HEK293 (cell line): Measurements from ENCODE around the gene RPS14.

Source experiments
- BCL11A ChIP-seq: fragments of 450-650 bp; formaldehyde crosslinking; IDR thresholded peaks from 2 replicates; pipeline ENCODE4 v1.5.1; 2016; ENCODE audit warnings: low read depth, missing biosample characterization, missing genetic modification characterization
- BCL11B ChIP-seq: fragments of 450-650 bp; formaldehyde crosslinking; IDR thresholded peaks from 2 replicates; pipeline ENCODE4 v1.5.1; 2016; ENCODE audit warnings: low read depth, missing biosample characterization, missing genetic modification characterization
- GFI1B ChIP-seq: fragments of 450-650 bp; formaldehyde crosslinking; IDR thresholded peaks from 2 replicates; pipeline ENCODE4 v1.5.1; 2016; ENCODE audit warnings: missing biosample characterization, missing genetic modification characterization
- IKZF3 ChIP-seq: fragments of 450-650 bp; IDR thresholded peaks from 2 replicates; pipeline ENCODE4 v1.5.0; 2018; ENCODE audit warnings: missing biosample characterization, mild to moderate bottlenecking, missing genetic modification characterization, moderate library complexity
- KLF7 ChIP-seq: fragments of 450-650 bp; formaldehyde crosslinking; IDR thresholded peaks from 2 replicates; pipeline ENCODE4 v1.5.1; 2016; ENCODE audit warnings: missing biosample characterization, missing genetic modification characterization, borderline replicate concordance
- MZF1 ChIP-seq: fragments of 450-650 bp; formaldehyde crosslinking; IDR thresholded peaks from 2 replicates; pipeline ENCODE4 v1.5.1; 2017; ENCODE audit warnings: missing biosample characterization, missing genetic modification characterization, borderline replicate concordance
- YY2 ChIP-seq: fragments of 450-650 bp; formaldehyde crosslinking; IDR thresholded peaks from 2 replicates; pipeline ENCODE4 v1.5.1; 2016; ENCODE audit warnings: missing biosample characterization, missing genetic modification characterization
- ZBTB1 ChIP-seq: fragments of 450-650 bp; formaldehyde crosslinking; IDR thresholded peaks from 2 replicates; pipeline ENCODE4 v1.5.1; 2016; ENCODE audit warnings: missing biosample characterization, missing genetic modification characterization
- ZBTB21 ChIP-seq: fragments of 450-650 bp; formaldehyde crosslinking; IDR thresholded peaks from 2 replicates; pipeline ENCODE4 v1.5.1; 2017; ENCODE audit warnings: missing biosample characterization, missing genetic modification characterization
- ZBTB7A ChIP-seq: fragments of 450-650 bp; formaldehyde crosslinking; IDR thresholded peaks from 2 replicates; pipeline ENCODE4 v1.5.1; 2016; ENCODE audit warnings: low read depth, missing biosample characterization, missing genetic modification characterization
- ZNF121 ChIP-seq: fragments of 450-650 bp; formaldehyde crosslinking; IDR thresholded peaks from 2 replicates; pipeline ENCODE4 v1.5.1; 2016; ENCODE audit warnings: missing biosample characterization, missing genetic modification characterization
- ZNF133 ChIP-seq: fragments of 450-650 bp; formaldehyde crosslinking; IDR thresholded peaks from 2 replicates; pipeline ENCODE4 v1.5.1; 2016; ENCODE audit warnings: missing biosample characterization, missing genetic modification characterization
- ZNF157 ChIP-seq: fragments of 450-650 bp; formaldehyde crosslinking; IDR thresholded peaks from 2 replicates; pipeline ENCODE4 v1.5.1; 2016; ENCODE audit warnings: missing biosample characterization, missing genetic modification characterization
- ZNF16 ChIP-seq: fragments of 450-650 bp; formaldehyde crosslinking; IDR thresholded peaks from 2 replicates; pipeline ENCODE4 v1.5.1; 2016; ENCODE audit warnings: low read depth, missing biosample characterization, missing genetic modification characterization
- ZNF175 ChIP-seq: fragments of 450-650 bp; formaldehyde crosslinking; IDR thresholded peaks from 2 replicates; pipeline ENCODE4 v1.5.1; 2016; ENCODE audit warnings: missing biosample characterization, missing genetic modification characterization
- ZNF223 ChIP-seq: fragments of 450-650 bp; formaldehyde crosslinking; IDR thresholded peaks from 2 replicates; pipeline ENCODE4 v1.5.1; 2016; ENCODE audit warnings: missing biosample characterization, missing genetic modification characterization
- ZNF324 ChIP-seq: fragments of 450-650 bp; formaldehyde crosslinking; IDR thresholded peaks from 2 replicates; pipeline ENCODE4 v1.5.1; 2016; ENCODE audit warnings: missing biosample characterization, missing genetic modification characterization
- ZNF335 ChIP-seq: fragments of 450-650 bp; formaldehyde crosslinking; conservative IDR thresholded peaks from 2 replicates; pipeline ENCODE4 v1.5.1; 2016; ENCODE audit warnings: missing biosample characterization, missing genetic modification characterization
- ZNF404 ChIP-seq: fragments of 450-650 bp; formaldehyde crosslinking; IDR thresholded peaks from 2 replicates; pipeline ENCODE4 v1.5.1; 2017; ENCODE audit warnings: missing biosample characterization, missing genetic modification characterization
- ZNF423 ChIP-seq: fragments of 450-650 bp; formaldehyde crosslinking; IDR thresholded peaks from 2 replicates; pipeline ENCODE4 v1.5.1; 2016; ENCODE audit warnings: missing biosample characterization, missing genetic modification characterization
- ZNF473 ChIP-seq: fragments of 450-650 bp; formaldehyde crosslinking; IDR thresholded peaks from 2 replicates; pipeline ENCODE4 v1.5.1; 2017; ENCODE audit warnings: missing biosample characterization, missing genetic modification characterization
- ZNF585B ChIP-seq: fragments of 450-650 bp; formaldehyde crosslinking; IDR thresholded peaks from 2 replicates; pipeline ENCODE4 v1.5.1; 2016; ENCODE audit warnings: missing biosample characterization, missing genetic modification characterization
- ZNF621 ChIP-seq: fragments of 450-650 bp; formaldehyde crosslinking; IDR thresholded peaks from 2 replicates; pipeline ENCODE4 v1.5.1; 2017; ENCODE audit warnings: missing biosample characterization, missing genetic modification characterization
- ZNF658 ChIP-seq: fragments of 450-650 bp; formaldehyde crosslinking; IDR thresholded peaks from 2 replicates; pipeline ENCODE4; 2016; ENCODE audit warnings: missing biosample characterization, missing genetic modification characterization
- ZNF747 ChIP-seq: fragments of 450-650 bp; formaldehyde crosslinking; IDR thresholded peaks from 2 replicates; pipeline ENCODE4 v1.5.1; 2016; ENCODE audit warnings: missing biosample characterization, missing genetic modification characterization
- ZNF768 ChIP-seq: fragments of 450-650 bp; formaldehyde crosslinking; IDR thresholded peaks from 2 replicates; pipeline ENCODE4 v1.5.1; 2018; ENCODE audit warnings: missing biosample characterization, mild to moderate bottlenecking, missing genetic modification characterization
- ZSCAN16 ChIP-seq: fragments of 450-650 bp; formaldehyde crosslinking; IDR thresholded peaks from 2 replicates; pipeline ENCODE4 v1.5.1; 2016; ENCODE audit warnings: missing biosample characterization, missing genetic modification characterization
- TF ChIP-seq, protein P1 (sequence below): fragments of 450-650 bp; formaldehyde crosslinking; IDR thresholded peaks from 2 replicates; pipeline ENCODE4 v1.5.0; 2017; ENCODE audit warnings: missing biosample characterization, missing genetic modification characterization, borderline replicate concordance
- TF ChIP-seq, protein P2 (sequence below): fragments of 450-650 bp; formaldehyde crosslinking; IDR thresholded peaks from 2 replicates; pipeline ENCODE4 v1.5.1; 2016; ENCODE audit warnings: missing biosample characterization, missing genetic modification characterization
- TF ChIP-seq, protein P3 (sequence below): fragments of 450-650 bp; formaldehyde crosslinking; conservative IDR thresholded peaks from 2 replicates; pipeline ENCODE4 v1.5.1; 2016; ENCODE audit warnings: low read depth, missing biosample characterization, missing genetic modification characterization
- TF ChIP-seq, protein P4 (sequence below): fragments of 450-650 bp; formaldehyde crosslinking; IDR thresholded peaks from 2 replicates; pipeline ENCODE4 v1.5.1; 2016; ENCODE audit warnings: missing biosample characterization, missing genetic modification characterization

RPS14 gene

DNA sequence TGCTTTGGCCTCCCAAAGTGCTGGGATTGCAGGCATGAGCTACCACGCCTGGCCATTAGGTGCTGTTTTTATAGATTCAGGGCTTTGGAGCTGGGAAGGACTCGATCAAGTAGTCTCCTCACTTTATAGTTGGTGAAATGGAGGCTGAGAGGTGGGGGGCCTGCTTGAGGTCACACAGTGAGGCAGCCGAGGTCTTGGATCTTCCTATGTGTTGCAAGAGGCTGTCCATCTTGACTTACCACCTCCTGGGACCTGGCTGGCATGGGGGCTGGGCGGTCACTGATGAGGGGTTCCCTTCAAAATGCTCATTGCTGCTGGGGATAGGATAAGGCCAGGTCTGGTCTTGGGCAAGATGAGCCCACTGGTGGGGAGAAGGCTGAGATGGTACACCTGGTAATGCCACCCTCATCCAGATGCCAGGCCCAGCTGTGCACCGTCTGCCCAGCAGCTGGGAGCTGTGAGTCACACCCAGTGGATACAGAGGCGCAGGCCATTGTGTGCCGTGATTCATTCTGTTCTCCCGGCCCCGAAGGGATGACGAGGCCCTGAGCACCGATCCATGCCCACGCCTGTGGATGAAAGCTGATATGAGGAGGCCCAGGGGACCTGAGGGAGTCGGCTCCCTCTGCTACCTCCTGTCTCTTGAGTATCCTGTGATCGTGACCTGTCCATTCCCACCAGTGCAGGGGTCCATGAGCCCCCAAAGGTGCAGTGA lies 47.9 kb upstream of the RPS14 start (continued):
- TF ChIP-seq ZNF621 (tag by site-specific recombination) (no peak), ZNF423 (tag by site-specific recombination) (peak; percentile 71; the same call in 1 of the 2 replicates), MZF1 (tag by site-specific recombination) (no peak), ZNF133 (tag by site-specific recombination) (no peak), ZNF223 (tag by site-specific recombination) (no peak), YY2 (tag by site-specific recombination) (no peak), ZNF658 (no peak), ZNF473 (tag by site-specific recombination) (no peak), IKZF3 (peak; percentile 74), ZNF404 (tag by site-specific recombination) (no peak), BCL11A (peak; percentile 41; the same call in 1 of the 2 replicates), ZNF335 (tag by site-specific recombination) (peak; percentile 37; the same call in 1 of the 2 replicates), ZNF157 (tag by site-specific recombination) (no peak), ZNF768 (tag by site-specific recombination) (no peak), ZNF324 (tag by site-specific recombination) (no peak), BCL11B (tag by site-specific recombination) (no peak), ZBTB7A (tag by site-specific recombination) (no peak), ZNF585B (tag by site-specific recombination) (no peak), ZBTB21 (tag by site-specific recombination) (no peak), ZNF175 (tag by site-specific recombination) (no peak), ZNF747 (tag by site-specific recombination) (no peak), ZNF121 (tag by site-specific recombination) (no peak), ZSCAN16 (tag by site-specific recombination) (no peak), KLF7 (tag by site-specific recombination) (no peak), GFI1B (tag by site-specific recombination) (peak; percentile 89), ZBTB1 (tag by site-specific recombination) (no peak), ZNF16 (tag by site-specific recombination) (no peak)
- TF ChIP-seq, protein P1, sequence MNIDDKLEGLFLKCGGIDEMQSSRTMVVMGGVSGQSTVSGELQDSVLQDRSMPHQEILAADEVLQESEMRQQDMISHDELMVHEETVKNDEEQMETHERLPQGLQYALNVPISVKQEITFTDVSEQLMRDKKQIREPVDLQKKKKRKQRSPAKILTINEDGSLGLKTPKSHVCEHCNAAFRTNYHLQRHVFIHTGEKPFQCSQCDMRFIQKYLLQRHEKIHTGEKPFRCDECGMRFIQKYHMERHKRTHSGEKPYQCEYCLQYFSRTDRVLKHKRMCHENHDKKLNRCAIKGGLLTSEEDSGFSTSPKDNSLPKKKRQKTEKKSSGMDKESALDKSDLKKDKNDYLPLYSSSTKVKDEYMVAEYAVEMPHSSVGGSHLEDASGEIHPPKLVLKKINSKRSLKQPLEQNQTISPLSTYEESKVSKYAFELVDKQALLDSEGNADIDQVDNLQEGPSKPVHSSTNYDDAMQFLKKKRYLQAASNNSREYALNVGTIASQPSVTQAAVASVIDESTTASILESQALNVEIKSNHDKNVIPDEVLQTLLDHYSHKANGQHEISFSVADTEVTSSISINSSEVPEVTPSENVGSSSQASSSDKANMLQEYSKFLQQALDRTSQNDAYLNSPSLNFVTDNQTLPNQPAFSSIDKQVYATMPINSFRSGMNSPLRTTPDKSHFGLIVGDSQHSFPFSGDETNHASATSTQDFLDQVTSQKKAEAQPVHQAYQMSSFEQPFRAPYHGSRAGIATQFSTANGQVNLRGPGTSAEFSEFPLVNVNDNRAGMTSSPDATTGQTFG (tag by site-specific recombination), result no peak
- TF ChIP-seq, protein P2, sequence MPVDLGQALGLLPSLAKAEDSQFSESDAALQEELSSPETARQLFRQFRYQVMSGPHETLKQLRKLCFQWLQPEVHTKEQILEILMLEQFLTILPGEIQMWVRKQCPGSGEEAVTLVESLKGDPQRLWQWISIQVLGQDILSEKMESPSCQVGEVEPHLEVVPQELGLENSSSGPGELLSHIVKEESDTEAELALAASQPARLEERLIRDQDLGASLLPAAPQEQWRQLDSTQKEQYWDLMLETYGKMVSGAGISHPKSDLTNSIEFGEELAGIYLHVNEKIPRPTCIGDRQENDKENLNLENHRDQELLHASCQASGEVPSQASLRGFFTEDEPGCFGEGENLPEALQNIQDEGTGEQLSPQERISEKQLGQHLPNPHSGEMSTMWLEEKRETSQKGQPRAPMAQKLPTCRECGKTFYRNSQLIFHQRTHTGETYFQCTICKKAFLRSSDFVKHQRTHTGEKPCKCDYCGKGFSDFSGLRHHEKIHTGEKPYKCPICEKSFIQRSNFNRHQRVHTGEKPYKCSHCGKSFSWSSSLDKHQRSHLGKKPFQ (tag by site-specific recombination), result no peak
- TF ChIP-seq, protein P3, sequence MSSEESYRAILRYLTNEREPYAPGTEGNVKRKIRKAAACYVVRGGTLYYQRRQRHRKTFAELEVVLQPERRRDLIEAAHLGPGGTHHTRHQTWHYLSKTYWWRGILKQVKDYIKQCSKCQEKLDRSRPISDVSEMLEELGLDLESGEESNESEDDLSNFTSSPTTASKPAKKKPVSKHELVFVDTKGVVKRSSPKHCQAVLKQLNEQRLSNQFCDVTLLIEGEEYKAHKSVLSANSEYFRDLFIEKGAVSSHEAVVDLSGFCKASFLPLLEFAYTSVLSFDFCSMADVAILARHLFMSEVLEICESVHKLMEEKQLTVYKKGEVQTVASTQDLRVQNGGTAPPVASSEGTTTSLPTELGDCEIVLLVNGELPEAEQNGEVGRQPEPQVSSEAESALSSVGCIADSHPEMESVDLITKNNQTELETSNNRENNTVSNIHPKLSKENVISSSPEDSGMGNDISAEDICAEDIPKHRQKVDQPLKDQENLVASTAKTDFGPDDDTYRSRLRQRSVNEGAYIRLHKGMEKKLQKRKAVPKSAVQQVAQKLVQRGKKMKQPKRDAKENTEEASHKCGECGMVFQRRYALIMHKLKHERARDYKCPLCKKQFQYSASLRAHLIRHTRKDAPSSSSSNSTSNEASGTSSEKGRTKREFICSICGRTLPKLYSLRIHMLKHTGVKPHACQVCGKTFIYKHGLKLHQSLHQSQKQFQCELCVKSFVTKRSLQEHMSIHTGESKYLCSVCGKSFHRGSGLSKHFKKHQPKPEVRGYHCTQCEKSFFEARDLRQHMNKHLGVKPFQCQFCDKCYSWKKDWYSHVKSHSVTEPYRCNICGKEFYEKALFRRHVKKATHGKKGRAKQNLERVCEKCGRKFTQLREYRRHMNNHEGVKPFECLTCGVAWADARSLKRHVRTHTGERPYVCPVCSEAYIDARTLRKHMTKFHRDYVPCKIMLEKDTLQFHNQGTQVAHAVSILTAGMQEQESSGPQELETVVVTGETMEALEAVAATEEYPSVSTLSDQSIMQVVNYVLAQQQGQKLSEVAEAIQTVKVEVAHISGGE (tag by site-specific recombination), result no peak
- TF ChIP-seq, protein P4, sequence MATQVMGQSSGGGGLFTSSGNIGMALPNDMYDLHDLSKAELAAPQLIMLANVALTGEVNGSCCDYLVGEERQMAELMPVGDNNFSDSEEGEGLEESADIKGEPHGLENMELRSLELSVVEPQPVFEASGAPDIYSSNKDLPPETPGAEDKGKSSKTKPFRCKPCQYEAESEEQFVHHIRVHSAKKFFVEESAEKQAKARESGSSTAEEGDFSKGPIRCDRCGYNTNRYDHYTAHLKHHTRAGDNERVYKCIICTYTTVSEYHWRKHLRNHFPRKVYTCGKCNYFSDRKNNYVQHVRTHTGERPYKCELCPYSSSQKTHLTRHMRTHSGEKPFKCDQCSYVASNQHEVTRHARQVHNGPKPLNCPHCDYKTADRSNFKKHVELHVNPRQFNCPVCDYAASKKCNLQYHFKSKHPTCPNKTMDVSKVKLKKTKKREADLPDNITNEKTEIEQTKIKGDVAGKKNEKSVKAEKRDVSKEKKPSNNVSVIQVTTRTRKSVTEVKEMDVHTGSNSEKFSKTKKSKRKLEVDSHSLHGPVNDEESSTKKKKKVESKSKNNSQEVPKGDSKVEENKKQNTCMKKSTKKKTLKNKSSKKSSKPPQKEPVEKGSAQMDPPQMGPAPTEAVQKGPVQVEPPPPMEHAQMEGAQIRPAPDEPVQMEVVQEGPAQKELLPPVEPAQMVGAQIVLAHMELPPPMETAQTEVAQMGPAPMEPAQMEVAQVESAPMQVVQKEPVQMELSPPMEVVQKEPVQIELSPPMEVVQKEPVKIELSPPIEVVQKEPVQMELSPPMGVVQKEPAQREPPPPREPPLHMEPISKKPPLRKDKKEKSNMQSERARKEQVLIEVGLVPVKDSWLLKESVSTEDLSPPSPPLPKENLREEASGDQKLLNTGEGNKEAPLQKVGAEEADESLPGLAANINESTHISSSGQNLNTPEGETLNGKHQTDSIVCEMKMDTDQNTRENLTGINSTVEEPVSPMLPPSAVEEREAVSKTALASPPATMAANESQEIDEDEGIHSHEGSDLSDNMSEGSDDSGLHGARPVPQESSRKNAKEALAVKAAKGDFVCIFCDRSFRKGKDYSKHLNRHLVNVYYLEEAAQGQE, result no peak; the same call in 1 of the 2 replicates
